ENCODE results near the gene PCDHGA4.

The PCDHGA4 gene

DNA sequence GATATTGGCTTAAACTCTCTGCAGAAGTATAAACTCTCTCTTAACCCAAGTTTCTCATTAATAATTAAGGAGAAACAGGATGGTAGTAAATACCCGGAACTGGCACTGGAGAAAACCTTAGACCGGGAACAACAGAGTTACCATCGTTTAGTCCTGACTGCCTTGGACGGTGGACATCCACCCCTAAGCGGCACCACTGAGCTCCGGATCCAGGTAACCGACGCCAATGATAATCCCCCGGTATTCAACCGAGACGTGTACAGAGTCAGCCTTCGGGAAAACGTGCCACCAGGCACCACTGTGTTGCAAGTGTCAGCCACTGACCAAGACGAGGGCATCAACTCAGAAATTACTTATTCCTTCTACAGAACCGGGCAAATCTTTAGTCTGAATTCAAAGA lies 43.8 kb downstream of the PCDHGA4 start:
- H3K27ac ChIP-seq = no peak overlapping the region
- TF ChIP-seq, protein P1, sequence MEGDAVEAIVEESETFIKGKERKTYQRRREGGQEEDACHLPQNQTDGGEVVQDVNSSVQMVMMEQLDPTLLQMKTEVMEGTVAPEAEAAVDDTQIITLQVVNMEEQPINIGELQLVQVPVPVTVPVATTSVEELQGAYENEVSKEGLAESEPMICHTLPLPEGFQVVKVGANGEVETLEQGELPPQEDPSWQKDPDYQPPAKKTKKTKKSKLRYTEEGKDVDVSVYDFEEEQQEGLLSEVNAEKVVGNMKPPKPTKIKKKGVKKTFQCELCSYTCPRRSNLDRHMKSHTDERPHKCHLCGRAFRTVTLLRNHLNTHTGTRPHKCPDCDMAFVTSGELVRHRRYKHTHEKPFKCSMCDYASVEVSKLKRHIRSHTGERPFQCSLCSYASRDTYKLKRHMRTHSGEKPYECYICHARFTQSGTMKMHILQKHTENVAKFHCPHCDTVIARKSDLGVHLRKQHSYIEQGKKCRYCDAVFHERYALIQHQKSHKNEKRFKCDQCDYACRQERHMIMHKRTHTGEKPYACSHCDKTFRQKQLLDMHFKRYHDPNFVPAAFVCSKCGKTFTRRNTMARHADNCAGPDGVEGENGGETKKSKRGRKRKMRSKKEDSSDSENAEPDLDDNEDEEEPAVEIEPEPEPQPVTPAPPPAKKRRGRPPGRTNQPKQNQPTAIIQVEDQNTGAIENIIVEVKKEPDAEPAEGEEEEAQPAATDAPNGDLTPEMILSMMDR (IDR thresholded peaks at IDR 0.05) = no peak
- H3K27me3 ChIP-seq = peaks cover 98% of the 10 kb centered on the region
- no peaks in the 10 kb centered on the region for H3K4me1 ChIP-seq (ENCODE audit: control insufficient read depth in 1 of 2, insufficient read depth in 1 of 2, low read depth in 1 of 2, low read length in 1 of 2)
- H3K4me3 ChIP-seq (ENCODE audit: low read depth in 1 of 2, low read length in 1 of 2) = no peak overlapping the region
- no peaks in the 10 kb centered on the region for H3K36me3 ChIP-seq
- peaks cover 21% of the 10 kb centered on the region for H3K9me3 ChIP-seq

DNA sequence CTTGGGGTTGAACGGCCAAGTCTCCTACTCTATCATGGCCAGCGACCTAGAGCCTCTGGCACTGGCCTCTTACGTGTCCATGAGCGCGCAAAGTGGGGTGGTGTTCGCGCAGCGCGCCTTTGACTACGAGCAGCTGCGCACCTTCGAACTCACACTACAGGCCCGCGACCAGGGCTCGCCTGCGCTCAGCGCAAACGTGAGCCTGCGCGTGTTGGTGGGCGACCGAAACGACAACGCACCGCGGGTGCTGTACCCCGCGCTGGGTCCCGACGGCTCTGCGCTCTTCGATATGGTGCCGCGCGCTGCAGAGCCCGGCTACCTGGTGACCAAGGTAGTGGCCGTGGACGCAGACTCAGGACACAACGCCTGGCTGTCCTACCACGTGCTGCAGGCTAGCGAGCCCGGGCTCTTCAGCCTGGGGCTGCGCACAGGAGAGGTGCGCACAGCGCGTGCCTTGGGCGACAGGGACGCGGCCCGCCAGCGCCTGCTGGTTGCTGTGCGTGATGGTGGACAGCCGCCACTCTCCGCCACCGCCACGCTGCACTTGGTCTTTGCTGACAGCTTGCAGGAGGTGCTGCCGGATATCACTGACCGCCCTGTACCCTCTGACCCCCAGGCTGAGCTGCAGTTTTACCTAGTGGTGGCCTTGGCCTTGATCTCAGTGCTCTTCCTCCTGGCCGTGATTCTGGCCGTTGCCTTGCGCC lies 44.9 kb downstream of the PCDHGA4 start:
- Histone ChIP-seq H3K4me3 (ENCODE audit: low read depth in 1 of 2, low read length in 1 of 2) (no peak overlapping the region), H3K9me3 (peaks cover 15% of the 10 kb centered on the region), H3K27ac (no peak overlapping the region), H3K27me3 (peaks cover 98% of the 10 kb centered on the region), H3K36me3 (no peaks in the 10 kb centered on the region), H3K4me1 (ENCODE audit: control insufficient read depth in 1 of 2, insufficient read depth in 1 of 2, low read depth in 1 of 2, low read length in 1 of 2) (no peaks in the 10 kb centered on the region)
- TF ChIP-seq, protein P1 (IDR thresholded peaks at IDR 0.05) = no peak

DNA sequence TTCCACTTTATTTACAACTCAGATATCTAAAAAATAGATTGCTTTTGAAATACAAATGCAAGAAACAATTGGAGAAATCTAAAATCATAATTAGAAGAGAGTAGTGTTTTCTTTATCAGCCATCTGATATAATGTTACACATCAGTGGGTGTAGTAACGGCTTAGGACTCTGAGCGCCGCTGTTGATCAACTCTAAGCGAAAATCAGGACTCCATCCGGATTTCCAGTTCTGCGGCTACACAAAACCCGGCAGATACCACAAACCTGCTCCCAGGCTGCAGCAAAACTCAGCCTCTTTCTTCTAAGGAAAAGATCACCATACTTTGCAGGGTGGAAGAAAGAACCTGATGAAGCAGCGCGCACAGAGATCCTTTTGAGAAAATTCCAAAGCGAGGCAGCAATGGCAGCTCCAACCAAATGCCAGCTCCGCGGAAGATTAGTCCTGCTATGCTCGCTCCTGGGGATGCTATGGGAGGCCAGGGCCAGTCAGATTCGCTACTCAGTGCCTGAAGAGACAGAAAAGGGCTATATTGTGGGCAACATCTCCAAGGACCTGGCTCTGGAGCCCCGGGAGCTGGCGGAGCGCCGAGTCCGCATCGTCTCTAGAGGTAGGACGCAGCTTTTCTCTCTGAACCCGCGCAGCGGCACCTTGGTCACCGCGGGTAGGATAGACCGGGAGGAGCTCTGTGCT lies 47.9 kb downstream of the PCDHGA4 start, which contains the start of gene PCDHGA9:
Gene PCDHGA9, plus strand, starts transcription at position 226 of the 691 bp plus-strand sequence. Its CDS starts 175 bp downstream, at position 401.
- H3K4me1 ChIP-seq (ENCODE audit: control insufficient read depth in 1 of 2, insufficient read depth in 1 of 2, low read depth in 1 of 2, low read length in 1 of 2) = no peaks in the 10 kb centered on the region
- no peak within 1 kb of the TSS for H3K27ac ChIP-seq
- H3K27me3 ChIP-seq = peaks cover 98% of the 10 kb centered on the region
- peaks cover 15% of the 10 kb centered on the region for H3K9me3 ChIP-seq
- TF ChIP-seq, protein P1 (IDR thresholded peaks at IDR 0.05) = no peak
- no peaks in the 10 kb centered on the region for H3K36me3 ChIP-seq
- H3K4me3 ChIP-seq (ENCODE audit: low read depth in 1 of 2, low read length in 1 of 2) = no peak within 1 kb of the TSS

DNA sequence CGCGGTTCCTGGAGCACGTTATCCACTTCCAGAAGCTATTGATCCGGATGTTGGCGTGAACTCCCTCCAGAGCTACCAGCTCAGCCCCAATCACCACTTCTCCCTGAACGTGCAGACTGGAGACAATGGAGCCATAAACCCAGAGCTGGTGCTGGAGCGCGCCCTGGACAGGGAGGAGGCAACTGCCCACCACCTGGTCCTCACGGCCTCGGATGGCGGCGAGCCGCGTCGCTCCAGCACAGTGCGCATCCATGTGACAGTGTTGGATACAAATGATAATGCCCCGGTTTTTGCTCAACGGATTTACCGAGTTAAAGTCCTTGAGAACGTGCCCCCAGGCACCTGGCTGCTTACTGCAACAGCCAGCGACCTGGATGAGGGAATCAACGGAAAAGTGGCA lies 48.6 kb downstream of the PCDHGA4 start:
- Histone ChIP-seq H3K4me3 (ENCODE audit: low read depth in 1 of 2, low read length in 1 of 2) (no peak overlapping the region), H3K27me3 (peaks cover 100% of the 10 kb centered on the region), H3K9me3 (peaks cover 19% of the 10 kb centered on the region), H3K27ac (no peak overlapping the region), H3K4me1 (ENCODE audit: control insufficient read depth in 1 of 2, insufficient read depth in 1 of 2, low read depth in 1 of 2, low read length in 1 of 2) (no peaks in the 10 kb centered on the region), H3K36me3 (no peaks in the 10 kb centered on the region)
- TF ChIP-seq, protein P1 (IDR thresholded peaks at IDR 0.05) = no peak
